22Rv1 (cell line): ENCODE results near the gene DOCK9.

Source experiments
- CTCF ChIP-seq: fragments of 450-650 bp; IDR thresholded peaks from 2 replicates; pipeline ENCODE4 v1.5.1; 2017; ENCODE audit warnings: mild to moderate bottlenecking
- ZFX ChIP-seq: fragments of 450-650 bp; IDR thresholded peaks from 2 replicates; pipeline ENCODE4 v1.6.1; 2017; ENCODE audit warnings: antibody characterized with exemption, borderline replicate concordance

- TF ChIP-seq CTCF (no peak), ZFX (no peak)
These were observed 168.5 kb downstream of the DOCK9 start for GRCh38 chr13:98809345-98809777.
